Transverse colon (tissue), 4 donors: Measurements from ENCODE around the gene C2. TPM values are rescaled to one million over a fixed set of nuclear protein-coding genes. Genes with fewer than 3 reads are reported as not detected.
"Not testable (repeated sequence)": the region's sequence is repeated elsewhere in the genome, so short reads cannot be mapped to it uniquely, and the experiment has no call there.

Experiments used
- DNase-seq: peaks from one replicate; pipeline ENCODE4 v3.0.0-alpha.2; 2019
- H3K27ac ChIP-seq, 4 donors: fragments of 200-600 bp; sonication (generic); 2 replicates each; pipeline ENCODE4 v1.5.1; 2016 to 2018; ENCODE audit warnings: inconsistent platforms in 4 of 4
- H3K27me3 ChIP-seq: fragments of 200-600 bp; sonication (generic); 2 replicates; pipeline ENCODE4 v1.5.1; 2017; ENCODE audit warnings: inconsistent platforms
- H3K36me3 ChIP-seq, 4 donors: fragments of 200-600 bp; sonication (generic); 2 replicates each; pipeline ENCODE4 v1.5.1; 2017 to 2019; ENCODE audit warnings: inconsistent platforms in 4 of 4
- H3K4me1 ChIP-seq, 4 donors: fragments of 200-600 bp; sonication (generic); 2 replicates each; pipeline ENCODE4 v1.5.1; 2017 to 2020; ENCODE audit warnings: inconsistent platforms in 4 of 4
- H3K4me3 ChIP-seq, 4 donors: fragments of 200-600 bp; sonication (generic); 1 replicate in 1 of 4; 2 replicates in 3 of 4; pipeline versions ENCODE4 v1.5.1 to v1.6.1; 2017 to 2019; ENCODE audit warnings: inconsistent platforms in 4 of 4
- H3K9me3 ChIP-seq, 2 donors: fragments of 200-600 bp; sonication (generic); 2 replicates each; pipeline ENCODE4 v1.5.1; 2017 to 2019; ENCODE audit warnings: inconsistent platforms in 2 of 2
- whole genome bisulfite sequencing, 2 donors: methylation state at CpG; one replicate each; pipeline ENCODE4 v1.1.5; 2018; ENCODE audit warnings: low coverage in 1 of 2; 5-methylcytosine and 5-hydroxymethylcytosine counted together
- in situ Hi-C, 4 donors: fragments of 200-750 bp; cut with MboI; loops; one replicate each; pipeline versions ENCODE4 v1.15.0 to v1.15.1; 2017; ENCODE audit warnings: low sequenced_read_pairs in 3 of 4, low pct_ligation_motif_present in 1 of 4, low pct_unique_long_range_greater_than_20kb in 1 of 4
- intact Hi-C: fragments of 100-400 bp; cut with DNase I; formaldehyde crosslinking; loops from one replicate; pipeline ENCODE4 v1.15.1; 2023; ENCODE audit warnings: low total_unique reads
- small RNA-seq, 4 donors: library from RNA; depleted of rRNA; stranded (forward); fragments of <200 nt; gene quantifications; one replicate each; pipeline ENCODE3, GENCODE V24; 2016
- total RNA-seq, 4 donors: library from RNA; depleted of rRNA; stranded (reverse); fragments of >200 nt; gene quantifications; one replicate each; pipeline ENCODE4 v1.1.0, GENCODE V29; 2016

C2 gene
- total RNA-seq, 4 donors from 2014 or later = 4.6 to 9.4 (median 7.5) TPM

DNA sequence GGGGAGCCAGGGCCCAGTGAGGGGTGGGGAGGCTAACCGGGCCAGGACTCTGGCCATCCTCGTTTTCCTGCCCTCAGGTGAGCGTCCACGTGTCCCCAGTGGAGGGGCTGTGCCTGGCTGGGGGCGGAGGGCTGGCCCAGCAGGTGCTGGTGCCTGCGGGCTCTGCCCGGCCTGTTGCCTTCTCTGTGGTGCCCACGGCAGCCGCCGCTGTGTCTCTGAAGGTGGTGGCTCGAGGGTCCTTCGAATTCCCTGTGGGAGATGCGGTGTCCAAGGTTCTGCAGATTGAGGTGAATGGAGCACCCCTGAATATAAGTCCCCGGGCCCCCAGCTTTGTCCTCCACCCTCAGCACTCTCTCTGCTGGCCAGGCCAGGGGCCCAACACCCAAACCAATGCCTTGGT lies 66.9 kb downstream of the C2 start:
- in situ Hi-C loops, intact Hi-C loops: not testable (repeated sequence)

More for the DNA sequence above, 66.9 kb downstream of the C2 start:
- not testable (repeated sequence) for DNase-seq, H3K36me3 ChIP-seq, H3K27ac ChIP-seq, H3K4me3 ChIP-seq, H3K9me3 ChIP-seq, H3K4me1 ChIP-seq, H3K27me3 ChIP-seq
- WGBS, 2 donors = 97% methylated on average over 9 of the region's 14 CpGs; no CpG with 5 or more reads in 1 of the 2 donors

Small RNA genes lying within 50 kb of the gene (small RNA-seq; reads per million reads assigned to genes)
- 0 reads per million in 4 donors for gene AL645922.1

Other genes with a start within 250 kb of the C2 start
- gene LY6G5C, start 246.7 kb upstream of the C2 start, total RNA-seq = 1 to 10 TPM in 1 of 4 donors, under 1 TPM in 1, not detected in 2; 0.95 to 2.2 TPM
- 10 to 100 TPM; 45.4 to 72.8 (median 67.4) TPM for gene ABHD16A, start 224.4 kb upstream of the C2 start, total RNA-seq
- not detected for gene LY6G6F, start 220.9 kb upstream of the C2 start, total RNA-seq
- gene LY6G6D, start 212.4 kb upstream of the C2 start, total RNA-seq = not detected
- not detected for gene LY6G6C, start 206.0 kb upstream of the C2 start, total RNA-seq
- gene MPIG6B, start 204.3 kb upstream of the C2 start, total RNA-seq = under 1 TPM in 1 of 4 donors, not detected in 3; 0.16 TPM
- 100 to 1,000 TPM in 3 of 4 donors, 10 to 100 TPM in 1; 78.3 to 148 (median 107) TPM for gene DDAH2, start 198.4 kb upstream of the C2 start, total RNA-seq
- gene CLIC1, start 191.2 kb upstream of the C2 start, total RNA-seq = 100 to 1,000 TPM; 253 to 375 (median 362) TPM
- gene MSH5, start 187.7 kb upstream of the C2 start, total RNA-seq = 100 to 1,000 TPM in 1 of 4 donors, 10 to 100 TPM in 3; 16.5 to 159 (median 43.9) TPM
- gene SAPCD1, start 165.1 kb upstream of the C2 start, total RNA-seq = 10 to 100 TPM in 1 of 4 donors, 1 to 10 TPM in 1, not detected in 2; 3.3 to 11.1 TPM
- gene VWA7, start 150.4 kb upstream of the C2 start, total RNA-seq = 10 to 100 TPM in 2 of 4 donors, 1 to 10 TPM in 2; 7.6 to 22.1 (median 9.6) TPM
- gene VARS1, start 132.0 kb upstream of the C2 start, total RNA-seq = 10 to 100 TPM; 18.0 to 54.7 (median 31.1) TPM
- 10 to 100 TPM; 23.5 to 43.0 (median 34.8) TPM for gene LSM2, start 120.8 kb upstream of the C2 start, total RNA-seq
- under 1 TPM in 2 of 4 donors, not detected in 2; 0.64 to 0.68 TPM for gene HSPA1L, start 112.4 kb upstream of the C2 start, total RNA-seq
- 100 to 1,000 TPM; 192 to 247 (median 221) TPM for gene HSPA1A, start 112.2 kb upstream of the C2 start, total RNA-seq
- 100 to 1,000 TPM; 104 to 471 (median 278) TPM for gene HSPA1B, start 100.0 kb upstream of the C2 start, total RNA-seq
- 10 to 100 TPM; 21.1 to 88.7 (median 65.4) TPM for gene NEU1, start 64.9 kb upstream of the C2 start, total RNA-seq
- gene SLC44A4, start 48.7 kb upstream of the C2 start, total RNA-seq = 100 to 1,000 TPM; 149 to 734 (median 395) TPM
- gene EHMT2, start 30.0 kb upstream of the C2 start, total RNA-seq = 10 to 100 TPM; 25.9 to 33.3 (median 27.9) TPM
- gene ZBTB12, start 25.6 kb upstream of the C2 start, total RNA-seq = 1 to 10 TPM in 1 of 4 donors, under 1 TPM in 3; 0.14 to 1.3 (median 0.77) TPM
- 10 to 100 TPM in 3 of 4 donors, 1 to 10 TPM in 1; 9.0 to 59.7 (median 39.6) TPM for gene CFB, start 18.4 kb downstream of the C2 start, total RNA-seq
- 100 to 1,000 TPM in 1 of 4 donors, 10 to 100 TPM in 3; 59.2 to 114 (median 88.0) TPM for gene NELFE, start 31.3 kb downstream of the C2 start, total RNA-seq
- 100 to 1,000 TPM in 1 of 4 donors, 10 to 100 TPM in 3; 52.8 to 173 (median 71.3) TPM for gene SKIC2, start 31.5 kb downstream of the C2 start, total RNA-seq
- gene DXO, start 44.4 kb downstream of the C2 start, total RNA-seq = 10 to 100 TPM; 17.5 to 29.9 (median 20.9) TPM
- gene C4A, start 54.3 kb downstream of the C2 start, total RNA-seq = 100 to 1,000 TPM in 1 of 4 donors, 10 to 100 TPM in 3; 16.9 to 210 (median 33.6) TPM
- 100 to 1,000 TPM in 1 of 4 donors, 10 to 100 TPM in 3; 20.3 to 137 (median 64.0) TPM for gene C4B, start 87.1 kb downstream of the C2 start, total RNA-seq
- gene CYP21A2, start 110.7 kb downstream of the C2 start, total RNA-seq = under 1 TPM in 3 of 4 donors, not detected in 1; 0.27 to 0.64 (median 0.40) TPM
- 100 to 1,000 TPM in 1 of 4 donors, 10 to 100 TPM in 3; 47.7 to 205 (median 66.2) TPM for gene TNXB, start 181.6 kb downstream of the C2 start, total RNA-seq
- gene ATF6B, start 200.5 kb downstream of the C2 start, total RNA-seq = 100 to 1,000 TPM in 2 of 4 donors, 10 to 100 TPM in 2; 59.0 to 139 (median 98.5) TPM
- 1 to 10 TPM in 2 of 4 donors, not detected in 2; 3.0 to 3.3 TPM for gene FKBPL, start 202.6 kb downstream of the C2 start, total RNA-seq
- 1 to 10 TPM in 2 of 4 donors, not detected in 2; 2.4 to 2.7 TPM for gene PRRT1, start 224.2 kb downstream of the C2 start, total RNA-seq
- gene PPT2, start 226.4 kb downstream of the C2 start, total RNA-seq = 10 to 100 TPM; 13.1 to 80.0 (median 28.1) TPM
- gene EGFL8, start 236.9 kb downstream of the C2 start, total RNA-seq = 10 to 100 TPM in 3 of 4 donors, 1 to 10 TPM in 1; 2.6 to 79.4 (median 16.2) TPM
- gene AGPAT1, start 248.4 kb downstream of the C2 start, total RNA-seq = 10 to 100 TPM; 17.9 to 67.2 (median 50.1) TPM